GM18861 (cell line): ENCODE measurements around the gene HAO1.

ENCODE experiments used
- ATAC-seq: cut with Tn5 transposase; IDR thresholded peaks from one replicate; pipeline ENCODE4 v1.9.1; 2021; ENCODE audit not compliant: unreplicated experiment

Gene HAO1

DNA sequence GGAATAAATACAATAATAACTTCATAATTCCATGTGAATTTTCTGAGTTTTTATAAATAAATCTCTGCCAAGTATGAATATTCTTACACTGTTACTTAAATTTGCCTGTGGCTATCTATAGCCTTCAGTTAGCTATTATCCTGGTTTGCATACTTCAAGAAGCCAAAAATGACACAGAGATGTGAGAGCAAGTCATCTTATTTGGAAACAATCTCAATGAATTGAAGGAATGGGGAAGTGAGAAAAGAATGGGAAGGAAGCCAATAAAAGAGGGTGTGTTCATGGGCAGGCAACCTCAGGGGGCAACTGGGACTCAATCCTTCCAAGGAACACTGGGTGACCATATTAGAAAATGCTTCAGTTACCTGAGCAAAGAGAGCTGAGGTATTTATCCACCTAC lies 9.9 kb downstream of the HAO1 start:
- ATAC-seq, result no peak

DNA sequence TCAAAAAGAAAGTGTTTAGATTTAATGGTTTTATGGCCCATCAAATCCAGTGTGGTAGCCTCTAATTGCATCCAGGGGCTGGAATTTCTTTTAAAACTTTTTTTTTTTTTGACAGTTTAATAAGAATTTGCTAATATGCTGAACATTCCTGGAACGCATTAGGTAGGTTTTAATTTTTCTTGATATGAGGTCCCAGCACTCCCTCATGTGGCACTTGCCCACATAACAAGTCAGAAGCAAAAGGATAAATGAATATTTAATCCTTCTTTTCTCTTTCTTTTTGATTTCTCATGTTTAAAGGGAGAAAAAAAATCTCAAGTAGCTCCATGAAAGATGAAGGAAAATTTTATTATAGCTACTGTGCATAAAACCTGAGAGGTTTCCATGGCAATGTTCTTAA lies 13.5 kb downstream of the HAO1 start:
- ATAC-seq, result no peak

DNA sequence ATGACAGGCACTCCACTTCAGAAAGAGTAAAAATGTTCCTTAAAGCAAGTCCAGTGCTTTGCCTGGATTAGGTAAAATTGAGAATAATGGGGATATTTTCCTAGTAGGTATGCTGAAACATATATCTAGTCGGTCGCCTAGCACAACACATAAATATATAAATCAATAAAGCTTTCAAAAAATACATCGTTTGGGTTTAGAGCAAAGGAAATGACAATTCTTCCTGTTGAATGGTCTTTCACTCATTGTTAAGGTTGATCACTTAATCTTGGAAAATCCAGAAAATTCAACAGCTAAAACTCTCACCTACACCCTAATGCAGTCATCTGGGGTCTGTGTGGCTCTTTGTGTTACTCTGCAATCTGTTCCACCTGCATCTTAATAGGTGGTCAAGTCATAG lies 13.9 kb downstream of the HAO1 start:
- no peak for ATAC-seq

DNA sequence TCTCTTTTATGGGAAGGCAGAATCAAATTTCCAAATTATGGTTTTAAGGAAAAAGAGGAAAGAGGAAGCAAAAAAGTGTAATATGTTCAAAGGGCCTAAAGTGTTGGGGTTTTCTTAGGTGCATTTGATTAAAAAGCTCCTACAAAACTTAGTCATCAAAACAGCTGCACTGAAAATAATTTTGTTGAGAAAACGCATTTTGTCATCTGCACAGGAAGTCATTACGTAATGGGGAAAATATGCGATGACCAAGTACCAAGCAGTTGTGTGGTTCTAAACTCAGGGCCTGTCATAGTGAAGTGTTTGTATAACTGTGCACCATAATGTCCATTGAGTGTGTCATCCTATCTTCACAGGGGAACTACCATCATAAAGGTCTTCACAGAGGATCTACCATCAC lies 15.6 kb downstream of the HAO1 start:
- ATAC-seq, result no peak

DNA sequence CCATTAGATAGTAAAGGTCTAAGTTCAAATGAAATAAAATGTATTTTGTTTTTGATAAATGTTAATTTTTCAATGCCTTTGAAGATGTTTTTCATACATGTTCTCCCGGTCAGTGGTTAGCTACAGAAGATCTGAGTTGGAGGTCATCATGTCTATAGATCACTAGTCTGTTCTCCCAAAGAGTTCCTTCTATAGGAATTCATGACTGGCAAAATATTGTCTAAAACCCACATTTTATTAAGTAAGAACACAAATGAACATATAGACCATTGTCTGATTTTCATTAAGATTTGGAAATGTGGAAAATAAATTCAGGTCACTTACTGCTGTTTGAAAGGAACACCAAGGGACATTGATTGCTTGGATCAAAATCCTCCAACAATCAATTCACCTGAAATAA lies 23.6 kb downstream of the HAO1 start:
- no peak for ATAC-seq

DNA sequence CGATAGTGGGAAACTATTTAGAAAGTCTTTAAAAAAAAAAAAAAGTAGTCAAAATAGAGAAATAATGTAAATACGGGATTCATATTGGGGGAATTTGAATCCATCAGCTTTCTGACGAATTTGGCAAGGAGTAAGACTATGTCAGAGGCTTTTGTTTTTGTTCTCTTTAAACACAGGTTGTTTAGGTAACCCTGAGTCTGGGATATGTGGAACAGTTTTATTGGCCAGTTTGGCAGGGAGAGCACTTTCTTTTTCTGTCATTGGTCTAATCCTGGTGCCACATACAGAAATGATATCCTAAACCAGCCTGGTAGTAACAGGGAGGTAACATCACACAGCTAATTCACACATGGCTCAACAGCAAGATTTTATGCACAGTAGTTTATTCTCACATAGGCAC lies 27.7 kb downstream of the HAO1 start:
- ATAC-seq, result no peak

DNA sequence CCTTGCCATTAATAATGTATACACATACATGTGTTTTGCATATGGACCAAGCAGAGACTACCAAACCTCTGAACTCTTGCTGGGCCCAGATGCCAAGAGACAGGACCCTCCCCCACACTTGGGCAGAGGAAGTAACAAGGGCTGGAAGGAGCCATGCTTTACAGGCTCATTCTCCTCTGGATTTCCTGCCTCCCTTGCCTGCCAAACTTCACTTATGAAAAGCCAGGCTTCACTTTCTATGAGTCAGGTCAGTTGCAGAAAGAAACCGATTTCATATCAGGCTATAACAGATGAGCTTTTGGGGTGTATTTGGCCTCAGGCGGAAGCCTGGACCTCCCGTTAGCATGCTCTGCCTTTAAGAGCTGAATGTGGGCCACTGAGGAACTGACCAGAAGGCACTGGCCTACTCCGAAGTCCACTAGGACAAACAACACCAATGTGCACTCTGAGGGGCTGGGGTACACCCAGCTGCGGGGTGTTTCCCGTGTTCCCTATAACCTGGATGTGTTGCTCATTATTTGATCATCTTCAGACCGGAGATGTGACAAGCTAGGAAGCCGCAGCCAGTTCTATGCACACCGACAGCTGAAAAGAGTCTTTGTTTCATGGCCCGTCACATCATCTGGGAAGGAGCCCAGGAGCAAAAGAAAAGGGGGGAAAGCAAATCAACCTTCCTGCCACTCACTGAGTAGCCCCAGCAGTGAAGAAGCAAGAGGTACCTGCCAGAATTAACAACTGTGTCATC lies 28.5 kb downstream of the HAO1 start:
- ATAC-seq, result no peak

DNA sequence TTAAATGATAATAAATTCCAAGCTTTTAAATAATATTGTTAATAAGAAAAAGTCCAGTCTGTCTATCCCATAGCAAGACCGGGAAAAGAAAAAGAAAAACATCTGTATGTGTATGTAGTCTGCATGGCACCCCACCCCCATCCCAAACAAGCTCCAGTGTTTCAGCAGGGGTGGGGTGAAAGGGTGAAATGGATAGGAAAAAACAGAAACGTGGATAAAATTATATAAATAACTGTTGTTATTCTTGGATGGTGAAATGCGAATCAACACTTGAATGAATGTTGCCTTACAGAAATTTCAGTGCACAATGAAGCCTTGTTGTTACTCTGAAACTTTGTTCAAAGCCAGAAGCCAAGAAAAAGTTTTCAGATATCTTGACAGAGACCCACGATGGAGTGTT lies 31.4 kb downstream of the HAO1 start:
- no peak for ATAC-seq

DNA sequence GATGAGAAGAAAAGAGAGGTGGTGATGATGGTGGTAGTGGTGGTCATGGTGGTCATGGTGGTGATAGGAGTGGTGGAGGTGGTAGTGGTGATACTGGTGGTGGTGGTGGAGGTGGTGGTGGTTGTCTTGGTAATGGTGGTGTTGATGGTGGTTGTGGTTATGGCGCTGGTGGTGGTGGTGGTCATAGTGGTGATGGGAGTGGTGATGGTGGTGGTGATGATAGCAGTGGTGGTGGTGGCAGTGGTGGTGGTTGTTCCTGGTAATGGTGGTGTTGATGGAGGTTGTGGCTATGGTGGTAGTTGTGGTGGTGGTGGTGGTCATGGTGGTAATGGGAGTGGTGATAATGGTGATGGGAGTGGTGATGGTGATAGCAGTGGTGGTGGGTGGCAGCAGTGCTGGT lies 36.8 kb downstream of the HAO1 start:
- no peak for ATAC-seq

DNA sequence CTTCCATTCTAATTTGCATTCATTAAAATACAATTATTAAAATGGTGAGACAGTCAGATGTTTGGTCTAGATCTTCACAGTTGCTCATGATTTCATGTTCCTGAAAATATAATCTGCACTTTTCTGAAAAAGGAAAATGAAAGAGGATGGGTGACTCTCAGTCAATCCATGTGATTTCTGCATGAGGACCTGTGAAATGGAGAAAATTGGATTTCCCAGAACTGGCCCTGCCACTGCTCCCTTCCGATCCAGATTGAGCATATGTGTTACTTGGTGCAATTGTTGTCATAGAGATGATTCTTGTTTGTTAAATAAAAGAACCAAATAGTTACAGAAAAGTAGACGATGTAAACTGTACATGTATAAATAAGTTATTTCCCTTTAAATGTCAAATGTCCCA lies 37.4 kb downstream of the HAO1 start:
- no peak for ATAC-seq

DNA sequence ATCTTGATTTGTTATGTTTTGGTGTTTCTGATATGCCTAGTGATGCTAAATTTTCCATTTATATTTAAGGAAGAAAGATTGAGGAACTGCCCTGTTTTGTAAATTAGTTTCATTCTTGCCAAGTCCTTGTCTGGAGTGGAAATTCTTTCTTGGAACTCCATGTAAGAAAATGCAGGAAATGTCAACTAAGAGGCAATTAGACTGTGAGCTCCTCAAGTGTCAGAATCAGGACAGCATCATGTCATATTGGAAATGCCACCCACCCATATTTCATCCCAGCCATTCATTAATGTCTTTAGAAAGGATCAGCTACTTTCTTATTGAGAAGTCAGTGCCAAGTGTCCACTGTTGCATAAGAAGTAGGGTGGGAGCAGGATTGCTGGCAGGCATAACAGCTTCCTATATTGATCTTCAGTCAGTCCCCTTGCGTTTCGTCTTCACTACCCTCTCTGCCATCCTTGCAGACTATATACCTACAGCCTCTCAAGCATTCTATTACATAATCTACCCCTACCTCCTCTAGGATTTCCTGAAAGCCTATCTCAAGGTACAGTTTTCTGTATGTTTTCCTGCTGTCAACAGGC lies 42.4 kb downstream of the HAO1 start:
- no peak for ATAC-seq

DNA sequence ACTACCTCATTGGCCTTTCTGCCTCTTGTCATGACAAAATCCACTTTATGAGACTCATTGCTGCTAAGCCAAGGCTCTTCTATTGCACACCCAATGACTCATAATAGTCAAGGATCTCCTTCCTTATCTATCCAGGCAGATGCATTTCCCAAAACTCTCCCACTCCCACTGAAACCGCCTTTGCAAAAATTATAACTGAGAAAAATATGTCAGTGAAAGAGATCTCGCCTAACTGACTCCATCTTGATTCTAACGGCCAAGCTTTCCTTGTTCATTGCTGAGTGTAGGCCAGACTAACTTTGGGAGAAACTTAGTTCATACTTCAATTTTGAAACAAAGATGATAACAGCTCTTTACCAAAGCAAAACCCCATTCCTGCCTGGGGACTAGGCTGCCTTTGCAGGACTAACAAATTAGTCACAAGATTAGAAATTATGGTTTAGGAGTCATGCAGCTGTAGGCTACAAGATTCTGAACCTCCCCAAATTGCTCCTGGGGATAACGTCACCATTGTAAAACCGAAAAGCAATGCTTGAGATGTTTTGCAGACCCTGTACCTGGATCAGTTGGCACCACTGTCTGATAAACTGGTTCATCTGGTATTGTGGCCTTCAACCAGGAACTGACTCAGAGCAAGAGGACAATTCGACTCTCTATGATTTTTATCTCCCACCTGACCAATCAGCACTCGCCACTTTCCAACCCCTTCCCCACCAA lies 47.1 kb downstream of the HAO1 start:
- no peak for ATAC-seq

DNA sequence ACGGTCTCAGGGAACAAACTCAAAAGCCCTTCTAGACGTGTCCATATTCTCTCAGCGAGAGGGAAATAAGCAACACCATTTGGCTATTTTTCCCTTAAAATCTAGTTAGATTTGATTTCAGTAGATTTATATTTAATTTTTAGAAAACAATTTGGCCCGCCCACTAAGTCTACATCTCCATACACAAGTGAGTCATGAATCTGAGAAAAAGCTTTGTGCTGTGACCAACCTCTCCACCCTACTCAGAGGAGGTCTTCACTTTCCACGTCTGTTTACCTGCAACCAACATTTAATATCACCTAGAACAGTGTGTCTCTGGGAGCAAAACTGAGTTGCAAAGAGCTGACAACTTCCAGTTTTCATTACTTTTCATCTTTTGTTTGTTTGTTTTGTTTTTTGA lies 48.6 kb downstream of the HAO1 start:
- ATAC-seq, result no peak

DNA sequence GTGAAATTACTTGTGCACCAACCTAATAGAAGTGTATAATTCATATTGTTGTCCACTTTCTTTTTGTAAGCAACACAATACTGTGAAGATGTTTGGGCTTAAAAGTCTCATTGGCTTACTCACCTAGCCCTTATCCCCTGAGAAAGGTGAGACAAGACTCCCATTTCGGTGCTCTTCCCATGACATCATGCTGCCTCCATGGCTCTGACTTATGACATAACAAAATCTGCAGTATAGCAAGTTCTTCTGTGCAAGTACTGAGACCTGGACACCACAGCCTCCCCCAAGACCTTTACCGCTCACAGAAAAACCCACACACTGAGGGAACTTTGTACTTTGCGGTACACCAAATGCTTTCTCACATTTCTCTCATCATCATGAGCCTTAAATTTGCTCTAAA lies 50.5 kb downstream of the HAO1 start:
- no peak for ATAC-seq

DNA sequence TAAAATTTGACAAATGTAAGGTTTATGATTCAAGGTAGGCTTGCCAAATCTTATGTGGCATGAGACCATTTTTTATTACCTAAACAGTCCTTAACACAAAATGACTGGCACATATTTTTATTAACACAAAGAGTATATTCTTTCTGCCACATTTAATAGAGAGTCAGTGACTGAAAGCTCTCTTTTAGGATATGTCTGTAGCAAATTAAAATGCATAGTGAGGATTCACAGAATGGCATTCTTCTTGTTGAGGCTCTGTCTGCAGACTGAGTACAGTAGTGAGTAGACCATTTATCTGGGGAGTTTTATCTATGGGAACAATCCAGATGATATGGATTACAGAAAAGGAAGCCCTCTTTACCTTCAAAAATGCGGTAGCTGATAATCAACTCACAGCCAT lies 56.5 kb downstream of the HAO1 start:
- ATAC-seq, result no peak

DNA sequence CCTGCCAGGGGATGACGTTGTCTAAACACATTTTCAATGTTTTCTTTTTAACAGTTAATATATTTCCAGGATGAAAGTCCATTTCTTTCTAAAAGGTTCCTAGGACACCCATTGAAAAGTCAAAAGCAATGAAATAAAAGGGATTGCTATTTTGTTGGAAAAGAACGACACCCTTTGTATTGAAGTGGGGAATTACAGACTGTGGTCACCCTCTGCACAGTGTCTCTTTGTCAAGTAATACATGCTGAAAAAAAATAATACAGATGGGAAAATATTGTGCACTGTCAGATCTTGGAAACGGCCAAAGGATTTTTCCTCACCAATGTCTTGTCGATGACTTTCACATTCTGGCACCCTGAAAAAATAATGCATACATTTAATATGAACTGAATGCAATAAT lies 56.9 kb downstream of the HAO1 start:
- ATAC-seq, result no peak

DNA sequence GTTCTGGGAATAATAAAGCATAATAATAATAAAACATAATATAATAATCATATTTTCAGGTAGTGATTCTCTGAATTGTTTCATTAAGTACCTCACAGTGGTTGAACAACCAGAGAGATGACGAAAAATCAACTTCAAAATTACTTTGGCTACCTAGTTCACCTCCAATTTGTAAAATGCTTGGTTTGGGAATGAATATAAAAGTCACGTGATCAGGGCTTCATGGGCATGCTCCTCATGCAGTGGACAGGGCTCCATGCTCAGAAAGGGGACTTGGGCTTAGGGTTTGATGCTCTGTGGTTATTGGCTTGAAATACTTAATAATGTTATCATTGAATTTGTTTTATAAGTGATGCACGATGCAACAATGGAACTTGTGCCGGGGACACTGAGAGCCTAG lies 58.2 kb downstream of the HAO1 start:
- ATAC-seq, result no peak

DNA sequence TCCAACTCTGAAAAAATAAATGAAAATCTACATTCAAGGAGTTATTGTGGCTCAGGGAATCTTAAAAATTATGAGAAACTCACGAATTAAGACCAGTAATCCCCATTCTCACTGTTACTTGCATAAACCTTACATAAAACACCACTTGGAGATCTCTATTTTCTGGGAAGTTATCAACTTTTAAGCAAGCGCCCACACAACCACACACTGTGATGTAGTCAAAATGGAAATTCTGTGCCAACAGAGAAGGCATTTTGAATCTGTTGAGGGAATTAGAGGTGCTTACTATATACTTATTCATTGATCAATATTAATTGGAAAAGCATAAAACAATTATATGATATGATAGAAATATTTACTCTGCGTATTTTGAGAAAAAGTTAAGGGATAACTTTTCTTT lies 58.7 kb downstream of the HAO1 start:
- ATAC-seq, result no peak

DNA sequence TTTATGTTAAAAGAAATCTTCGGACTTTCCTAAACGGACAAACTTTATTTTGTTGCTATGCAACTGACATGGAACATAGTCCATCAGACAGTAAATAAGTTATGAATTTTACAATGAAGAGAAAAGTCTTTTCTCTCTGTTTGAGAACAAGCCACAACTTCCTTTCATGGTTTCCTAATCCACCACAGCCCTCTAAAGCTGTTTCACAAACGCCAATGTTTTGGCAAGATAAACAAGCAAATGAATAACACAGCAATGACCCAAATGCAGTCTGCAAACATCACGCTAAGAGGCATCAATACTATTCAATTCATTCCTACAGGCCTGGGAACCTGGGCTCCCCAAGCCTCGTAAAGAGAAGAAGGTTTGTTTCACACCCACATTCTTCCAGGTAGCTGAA lies 60.4 kb downstream of the HAO1 start:
- ATAC-seq, result peak; percentile 78

DNA sequence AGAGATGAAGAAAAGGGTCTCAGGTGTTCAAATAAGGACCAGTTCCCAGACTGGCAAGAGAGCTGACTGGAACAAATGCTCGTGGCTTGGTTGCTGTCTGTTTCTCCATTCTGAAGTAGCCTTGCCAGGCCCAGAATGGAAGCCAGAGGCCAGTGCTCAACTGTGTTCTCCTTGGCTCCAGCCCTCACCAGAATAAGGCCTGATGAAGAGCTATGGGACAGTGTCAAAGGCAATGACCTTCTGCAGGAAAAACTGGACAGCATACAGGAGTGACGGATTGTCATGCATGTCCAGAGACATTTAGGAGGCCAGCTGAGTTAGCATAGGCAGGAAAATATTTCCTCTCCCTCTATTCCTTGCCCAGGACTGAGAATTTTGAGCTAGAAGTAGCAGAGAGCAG lies 72.2 kb downstream of the HAO1 start:
- no peak for ATAC-seq

DNA sequence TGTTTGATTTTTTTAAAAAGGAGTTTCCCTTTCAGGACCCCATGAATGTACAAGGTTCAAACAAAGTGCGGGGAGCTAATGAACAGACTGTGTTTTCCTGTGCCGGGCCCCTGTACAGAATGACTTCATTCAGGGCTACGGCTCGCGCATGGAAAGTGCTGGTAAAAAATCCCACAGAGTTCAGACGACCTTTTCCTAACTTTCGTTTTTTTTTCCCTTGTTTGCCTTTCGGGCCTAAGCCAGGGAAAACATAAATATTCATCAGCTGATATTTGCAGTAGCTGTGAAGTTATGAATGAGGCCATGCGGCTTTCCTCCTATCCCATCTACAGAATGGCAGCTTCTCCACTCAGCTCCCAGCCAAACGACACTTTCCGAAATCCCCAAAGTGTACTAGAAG lies 74.0 kb downstream of the HAO1 start:
- ATAC-seq, result no peak

DNA sequence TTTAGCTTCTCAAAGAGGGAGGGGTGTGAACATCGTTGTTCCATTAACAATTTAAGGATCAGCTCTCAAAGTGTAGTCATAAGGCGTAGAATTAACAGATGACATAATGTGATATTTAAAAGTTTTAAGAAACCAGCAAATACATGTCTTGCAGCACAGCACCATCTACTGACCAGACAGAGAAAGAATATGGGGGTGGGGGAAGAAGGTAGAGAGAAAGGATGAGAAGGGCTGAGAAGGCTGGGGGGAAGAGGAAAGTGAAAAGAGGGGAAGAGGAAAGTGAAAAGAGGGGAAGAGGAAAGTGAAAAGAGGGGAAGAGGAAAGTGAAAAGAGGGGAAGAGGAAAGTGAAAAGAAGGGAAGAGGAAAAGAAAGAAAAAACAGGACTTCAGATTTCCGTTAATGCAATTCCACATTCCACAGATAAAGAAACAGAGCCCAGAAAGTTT lies 80.9 kb downstream of the HAO1 start:
- no peak for ATAC-seq
